H9 (cell line): ENCODE measurements around the gene IGF1. TPM values are rescaled to one million over a fixed set of nuclear protein-coding genes. Genes with fewer than 3 reads are reported as not detected.

ENCODE experiments used
- DNase-seq: peaks from one replicate; pipeline ENCODE4 v3.0.0-alpha.2; 2017
- H2AFZ ChIP-seq: one replicate; pipeline ENCODE4 v1.6.1; 2013; ENCODE audit warnings: mild to moderate bottlenecking, low read length, control low read depth, moderate library complexity
- H2AK5ac ChIP-seq: 2 replicates; pipeline ENCODE4 v1.6.1; 2013; ENCODE audit warnings: low read length, control low read depth, mixed read lengths; ENCODE audit not compliant: insufficient read length
- H2BK120ac ChIP-seq: one replicate; pipeline ENCODE4 v1.6.1; 2013; ENCODE audit warnings: low read depth, mild to moderate bottlenecking, low read length, control low read depth, inconsistent platforms; ENCODE audit not compliant: poor library complexity, severe bottlenecking
- H2BK12ac ChIP-seq: 2 replicates; pipeline ENCODE4 v1.6.1; 2013; ENCODE audit warnings: low read length, control low read depth, mixed read lengths, low read depth; ENCODE audit not compliant: insufficient read length
- H2BK15ac ChIP-seq: 2 replicates; pipeline ENCODE4 v1.6.1; 2013; ENCODE audit warnings: low read depth, low read length, control low read depth
- H2BK20ac ChIP-seq: one replicate; pipeline ENCODE4 v1.6.1; 2013; ENCODE audit warnings: low read depth, mild to moderate bottlenecking, low read length, control low read depth, inconsistent platforms; ENCODE audit not compliant: poor library complexity, severe bottlenecking
- H2BK5ac ChIP-seq: 2 replicates; pipeline ENCODE4 v1.6.1; 2013; ENCODE audit warnings: low read length, control low read depth, mixed read lengths; ENCODE audit not compliant: insufficient read length
- H3K14ac ChIP-seq: 2 replicates; pipeline ENCODE4 v1.6.1; 2013; ENCODE audit warnings: low read length, control low read depth; ENCODE audit not compliant: insufficient read depth
- H3K18ac ChIP-seq: 2 replicates; pipeline ENCODE4 v1.6.1; 2013; ENCODE audit warnings: low read depth, mild to moderate bottlenecking, mixed read lengths, low read length, control low read depth; ENCODE audit not compliant: insufficient read length
- H3K23ac ChIP-seq: 2 replicates; pipeline ENCODE4 v1.6.1; 2013; ENCODE audit warnings: low read length, control low read depth, mixed read lengths, low read depth; ENCODE audit not compliant: insufficient read length
- H3K23me2 ChIP-seq: 2 replicates; pipeline ENCODE4 v1.6.1; 2013; ENCODE audit warnings: low read depth, mild to moderate bottlenecking, mixed read lengths, low read length, control low read depth; ENCODE audit not compliant: insufficient read length, poor library complexity, severe bottlenecking
- H3K27ac ChIP-seq: 2 replicates; pipeline ENCODE4 v1.5.1; 2013; ENCODE audit warnings: low read length, control low read depth, mixed read lengths, low read depth; ENCODE audit not compliant: insufficient read length
- H3K27me3 ChIP-seq: 2 replicates; pipeline ENCODE4 v1.6.1; 2013; ENCODE audit warnings: low read length, control low read depth, inconsistent platforms; ENCODE audit not compliant: insufficient read depth
- H3K4ac ChIP-seq: 2 replicates; pipeline ENCODE4 v1.6.1; 2013; ENCODE audit warnings: low read depth, mild to moderate bottlenecking, control low read depth, inconsistent platforms, low read length, moderate library complexity
- H3K4me1 ChIP-seq: 2 replicates; pipeline ENCODE4 v1.6.1; 2013; ENCODE audit warnings: low read length, control low read depth, inconsistent platforms; ENCODE audit not compliant: insufficient read depth
- H3K4me2 ChIP-seq: 2 replicates; pipeline ENCODE4 v1.6.1; 2013; ENCODE audit warnings: low read length, control low read depth, mixed read lengths; ENCODE audit not compliant: insufficient read length, insufficient read depth
- H3K56ac ChIP-seq: 2 replicates; pipeline ENCODE4 v1.6.1; 2013; ENCODE audit warnings: low read depth, mild to moderate bottlenecking, mixed read lengths, low read length, control low read depth; ENCODE audit not compliant: insufficient read length
- H3K79me1 ChIP-seq: 2 replicates; pipeline ENCODE4 v1.6.1; 2013; ENCODE audit warnings: low read depth, mild to moderate bottlenecking, moderate library complexity, low read length, control low read depth, inconsistent platforms; ENCODE audit not compliant: insufficient read depth, poor library complexity, severe bottlenecking
- H3K79me2 ChIP-seq: 2 replicates; pipeline ENCODE4 v1.6.1; 2013; ENCODE audit warnings: low read length, control low read depth, inconsistent platforms; ENCODE audit not compliant: insufficient read depth
- H3K9ac ChIP-seq: 2 replicates; pipeline ENCODE4 v1.6.1; 2013; ENCODE audit warnings: low read length, control low read depth, mixed read lengths; ENCODE audit not compliant: insufficient read length; ENCODE audit errors: extremely low read depth
- H3K9me3 ChIP-seq: one replicate; pipeline ENCODE4 v1.6.1; 2013; ENCODE audit warnings: low read depth, low read length, inconsistent platforms; ENCODE audit not compliant: control insufficient read depth
- H3T11ph ChIP-seq: one replicate; pipeline ENCODE4 v1.6.1; 2013; ENCODE audit warnings: mild to moderate bottlenecking, low read length, control low read depth, inconsistent platforms
- H4K20me1 ChIP-seq: one replicate; pipeline ENCODE4 v1.6.1; 2013; ENCODE audit not compliant: control insufficient read depth, insufficient read length, insufficient read depth
- H4K5ac ChIP-seq: 2 replicates; pipeline ENCODE4 v1.6.1; 2013; ENCODE audit warnings: low read depth, mild to moderate bottlenecking, mixed read lengths, low read length, control low read depth; ENCODE audit not compliant: insufficient read length
- H4K8ac ChIP-seq: replicated peaks from 2 replicates; pipeline ENCODE4 v1.6.1; 2013; ENCODE audit warnings: low read length, control low read depth, mixed read lengths, low read depth; ENCODE audit not compliant: insufficient read length
- H4K91ac ChIP-seq: 2 replicates; pipeline ENCODE4 v1.6.1; 2013; ENCODE audit warnings: low read depth, mild to moderate bottlenecking, moderate library complexity, mixed read lengths, low read length, control low read depth; ENCODE audit not compliant: insufficient read length
- H3K27ac Mint-ChIP-seq, 3 experiments: 2 replicates in 2 of 3; 3 replicates in 1 of 3; pipeline ENCODE4 v1.8.0; 2020 to 2021; ENCODE audit warnings: mixed read lengths in 3 of 3, mild to moderate bottlenecking in 1 of 3, moderate library complexity in 1 of 3
- H3K27me3 Mint-ChIP-seq: 2 replicates; pipeline ENCODE4 v1.8.0; 2021; ENCODE audit warnings: low read depth, mild to moderate bottlenecking, moderate library complexity, mixed read lengths
- H3K36me3 Mint-ChIP-seq, 3 experiments: 2 replicates in 2 of 3; 3 replicates in 1 of 3; pipeline ENCODE4 v1.8.0; 2020 to 2021; ENCODE audit warnings: low read depth in 3 of 3, mixed read lengths in 3 of 3; ENCODE audit not compliant: insufficient read depth in 1 of 3
- H3K4me1 Mint-ChIP-seq, 2 experiments: 2 replicates each; pipeline ENCODE4 v1.8.0; 2020; ENCODE audit warnings: mixed read lengths in 2 of 2
- H3K4me3 Mint-ChIP-seq, 2 experiments: 2 replicates in 1 of 2; 3 replicates in 1 of 2; pipeline ENCODE4 v1.8.0; 2020 to 2021; ENCODE audit warnings: mild to moderate bottlenecking in 2 of 2, mixed read lengths in 2 of 2, moderate library complexity in 1 of 2
- H3K9me3 Mint-ChIP-seq, 2 experiments: 2 replicates in 1 of 2; 3 replicates in 1 of 2; pipeline ENCODE4 v1.8.0; 2020; ENCODE audit warnings: mild to moderate bottlenecking in 2 of 2, mixed read lengths in 2 of 2, moderate library complexity in 1 of 2
- WGBS: extraction: QIAGEN DNeasy Blood & Tissue Kit; methylation state at CpG from one replicate; pipeline ENCODE4 v1.1.7; 2013; ENCODE audit warnings: missing lambda C conversion rate, low lambda C conversion rate, mixed read lengths; ENCODE audit not compliant: insufficient read length; ENCODE audit errors: extremely low coverage; 5-methylcytosine and 5-hydroxymethylcytosine counted together
- total RNA-seq: library from RNA; stranded (reverse); gene quantifications from 2 replicates; pipeline ENCODE4 v1.2.1, GENCODE V29; 2021
- TF ChIP-seq, protein P1 (sequence below): fragments of 200-600 bp; sonication (generic); conservative IDR thresholded peaks from 3 replicates; pipeline ENCODE4 v1.8.0; 2021; ENCODE audit warnings: antibody characterized with exemption, mild to moderate bottlenecking

The IGF1 gene
- total RNA-seq, 1 experiment from 2014 or later: not detected

DNA sequence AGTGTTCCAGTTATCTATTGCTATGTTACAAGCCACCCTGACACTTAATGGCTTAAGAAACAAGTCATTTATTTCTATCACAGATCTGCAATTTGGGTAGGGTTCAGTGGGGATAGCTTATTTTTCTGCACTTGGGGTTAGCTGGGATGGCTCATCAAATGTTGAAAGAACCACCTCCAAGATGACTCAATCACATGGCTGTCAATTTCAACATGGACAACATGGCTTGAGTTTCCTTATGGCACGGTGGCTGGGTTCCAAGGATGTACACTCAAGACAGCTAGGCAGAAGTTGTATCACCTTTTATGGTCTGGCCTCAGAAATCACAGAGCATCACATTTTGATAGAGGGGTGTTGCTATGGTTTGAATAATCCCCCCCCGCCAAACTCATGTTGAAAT lies 24.5 kb upstream of the IGF1 start:
- Histone ChIP-seq H3K18ac (no peak overlapping the region), H3K4me1 (no peaks in the 10 kb centered on the region), H3K79me1 (no peaks in the 10 kb centered on the region), H2AFZ (no peak overlapping the region), H4K91ac (no peak overlapping the region), H3T11ph (no peak overlapping the region), H3K27me3 (no peaks in the 10 kb centered on the region), H3K14ac (no peak overlapping the region), H2BK120ac (no peak overlapping the region), H3K27ac (no peak overlapping the region), H2BK12ac (no peak overlapping the region), H3K23ac (no peak overlapping the region), H3K56ac (no peak overlapping the region), H4K20me1 (no peaks in the 10 kb centered on the region), H4K8ac (no peak overlapping the region), H4K5ac (no peak overlapping the region), H2BK15ac (no peak overlapping the region), H3K9ac (no peak overlapping the region), H2BK20ac (no peak overlapping the region), H3K79me2 (no peaks in the 10 kb centered on the region), H2BK5ac (no peak overlapping the region), H3K23me2 (no peaks in the 10 kb centered on the region), H3K9me3 (no peaks in the 10 kb centered on the region), H3K4me2 (no peak overlapping the region), H2AK5ac (no peak overlapping the region), H3K4ac (no peak overlapping the region)
- TF ChIP-seq, protein P1, sequence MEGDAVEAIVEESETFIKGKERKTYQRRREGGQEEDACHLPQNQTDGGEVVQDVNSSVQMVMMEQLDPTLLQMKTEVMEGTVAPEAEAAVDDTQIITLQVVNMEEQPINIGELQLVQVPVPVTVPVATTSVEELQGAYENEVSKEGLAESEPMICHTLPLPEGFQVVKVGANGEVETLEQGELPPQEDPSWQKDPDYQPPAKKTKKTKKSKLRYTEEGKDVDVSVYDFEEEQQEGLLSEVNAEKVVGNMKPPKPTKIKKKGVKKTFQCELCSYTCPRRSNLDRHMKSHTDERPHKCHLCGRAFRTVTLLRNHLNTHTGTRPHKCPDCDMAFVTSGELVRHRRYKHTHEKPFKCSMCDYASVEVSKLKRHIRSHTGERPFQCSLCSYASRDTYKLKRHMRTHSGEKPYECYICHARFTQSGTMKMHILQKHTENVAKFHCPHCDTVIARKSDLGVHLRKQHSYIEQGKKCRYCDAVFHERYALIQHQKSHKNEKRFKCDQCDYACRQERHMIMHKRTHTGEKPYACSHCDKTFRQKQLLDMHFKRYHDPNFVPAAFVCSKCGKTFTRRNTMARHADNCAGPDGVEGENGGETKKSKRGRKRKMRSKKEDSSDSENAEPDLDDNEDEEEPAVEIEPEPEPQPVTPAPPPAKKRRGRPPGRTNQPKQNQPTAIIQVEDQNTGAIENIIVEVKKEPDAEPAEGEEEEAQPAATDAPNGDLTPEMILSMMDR: no peak
- Mint-ChIP-seq H3K36me3 (peaks cover 0 to 4% (median 0%) of the 10 kb centered on the region in 3 experiments; a peak in 1 of 7 replicates), H3K27ac (no peak overlapping the region), H3K4me1 (no peaks in the 10 kb centered on the region), H3K4me3 (no peak overlapping the region), H3K9me3 (peaks cover 2 to 12% of the 10 kb centered on the region in 2 experiments; a peak in 3 of 5 replicates), H3K27me3 (no peaks in the 10 kb centered on the region)
- DNase-seq: no peak
- WGBS: no CpG with 5 or more reads among the region's 2 CpGs
